Activated T-helper 1 cell treated with Interleukin-2 at 50 U/mL for 16 hours (primary cell): Measurements from ENCODE around the gene BPIFB1.

Experiments used
- DNase-seq: peaks from one replicate; pipeline ENCODE4 v3.0.0-alpha.2; 2020; ENCODE audit warnings: low read depth

BPIFB1 gene

GRCh38 chr20:33272155-33272873 is 10.7 kb upstream of the BPIFB1 start:
- DNase-seq = no peak

- no peak for DNase-seq
These were observed 9.7 kb upstream of the BPIFB1 start for GRCh38 chr20:33273117-33273851.

GRCh38 chr20:33275215-33275614 is 7.8 kb upstream of the BPIFB1 start:
- DNase-seq = no peak

- DNase-seq = no peak
These were observed 7.1 kb upstream of the BPIFB1 start for GRCh38 chr20:33275871-33276270.

- DNase-seq = no peak
These were observed 6.5 kb upstream of the BPIFB1 start for GRCh38 chr20:33276303-33277113.

- no peak for DNase-seq
These were observed 5.3 kb upstream of the BPIFB1 start for GRCh38 chr20:33277471-33278441.

- no peak for DNase-seq
These were observed 4.3 kb upstream of the BPIFB1 start for GRCh38 chr20:33278700-33279099.

- DNase-seq = no peak
These were observed 3.6 kb upstream of the BPIFB1 start for GRCh38 chr20:33279261-33279910.

- DNase-seq = no peak
These were observed 2.9 kb upstream of the BPIFB1 start for GRCh38 chr20:33280000-33280680.

- DNase-seq = no peak
These were observed 2.2 kb upstream of the BPIFB1 start for GRCh38 chr20:33280775-33281174.

GRCh38 chr20:33281550-33282146 is 1.4 kb upstream of the BPIFB1 start:
- no peak for DNase-seq

- DNase-seq = no peak
These were observed 649 bp upstream of the BPIFB1 start for GRCh38 chr20:33282196-33282934.

- no peak for DNase-seq
These were observed 1.3 kb downstream of the BPIFB1 start for GRCh38 chr20:33284284-33284683.

GRCh38 chr20:33284937-33285336 is 1.9 kb downstream of the BPIFB1 start:
- no peak for DNase-seq

GRCh38 chr20:33285861-33286495 is 3.0 kb downstream of the BPIFB1 start:
- no peak for DNase-seq

- DNase-seq = no peak
These were observed 4.9 kb downstream of the BPIFB1 start for GRCh38 chr20:33287884-33288283.

GRCh38 chr20:33290852-33291251 is 7.8 kb downstream of the BPIFB1 start:
- no peak for DNase-seq

- no peak for DNase-seq
These were observed 8.4 kb downstream of the BPIFB1 start for GRCh38 chr20:33291416-33291815.

GRCh38 chr20:33291830-33292355 is 8.9 kb downstream of the BPIFB1 start:
- peak; percentile 50 for DNase-seq
